ENCODE data around the gene IL22.
"Not testable (repeated sequence)": the region's sequence is repeated elsewhere in the genome, so short reads cannot be mapped to it uniquely, and the experiment has no call there.

IL22 gene

GRCh38 chr12:68231691-68232090 is 21.7 kb downstream of the IL22 start:
- DNase-seq (ENCODE audit: extremely low read depth in 1 of 2, low read depth in 1 of 2): no peak

- no peak for DNase-seq (ENCODE audit: extremely low read depth in 1 of 2, low read depth in 1 of 2)
Measured at GRCh38 chr12:68231229-68231628, 22.2 kb downstream of the IL22 start.

DNA sequence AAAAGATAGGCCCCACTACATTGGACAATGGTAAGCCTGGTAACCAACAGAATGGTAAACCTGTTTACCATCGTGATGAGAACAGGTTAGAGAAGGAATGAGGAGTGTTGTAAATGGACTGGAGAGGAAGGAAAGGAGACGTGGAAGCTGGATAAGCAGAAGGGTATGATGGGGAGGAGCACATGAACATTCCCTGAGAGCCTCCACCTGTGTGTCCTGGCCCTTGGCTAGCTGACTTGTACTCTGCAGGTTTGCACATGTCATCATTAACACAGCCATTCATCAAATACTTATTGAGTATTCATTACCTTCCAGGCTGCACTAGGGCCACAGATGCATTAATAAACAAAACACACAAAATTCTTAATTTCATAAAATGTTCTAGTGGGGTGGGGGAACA is 23.4 kb downstream of the IL22 start:
- no peak for DNase-seq (ENCODE audit: extremely low read depth in 1 of 2, low read depth in 1 of 2)

DNA sequence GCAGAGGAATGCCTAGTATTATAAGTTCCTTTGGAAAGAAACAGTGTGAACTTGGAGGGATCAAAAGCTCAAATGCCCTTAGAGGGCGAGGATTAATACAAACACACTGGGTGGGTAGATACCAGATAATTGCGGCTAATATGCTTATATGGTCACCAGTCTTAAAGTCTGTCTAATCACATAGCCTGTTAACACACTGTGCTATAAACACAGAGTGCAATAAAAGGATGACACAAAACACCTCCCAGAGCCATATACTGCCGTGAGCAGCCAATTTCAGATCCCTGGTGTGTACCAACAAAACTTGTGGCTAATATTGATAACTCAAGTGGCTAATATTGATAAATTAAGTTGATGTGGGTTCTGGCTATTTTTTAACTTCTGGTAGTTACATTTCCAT is 26.0 kb downstream of the IL22 start:
- DNase-seq (ENCODE audit: extremely low read depth in 1 of 2, low read depth in 1 of 2): no peak

GRCh38 chr12:68225576-68226476 is 27.6 kb downstream of the IL22 start, which contains the start of gene IL26:
Gene IL26, minus strand, starts transcription at chr12:68225810. Its CDS starts 54 bp downstream, at chr12:68225756.
- DNase-seq (ENCODE audit: extremely low read depth in 1 of 2, low read depth in 1 of 2): no peak

DNA sequence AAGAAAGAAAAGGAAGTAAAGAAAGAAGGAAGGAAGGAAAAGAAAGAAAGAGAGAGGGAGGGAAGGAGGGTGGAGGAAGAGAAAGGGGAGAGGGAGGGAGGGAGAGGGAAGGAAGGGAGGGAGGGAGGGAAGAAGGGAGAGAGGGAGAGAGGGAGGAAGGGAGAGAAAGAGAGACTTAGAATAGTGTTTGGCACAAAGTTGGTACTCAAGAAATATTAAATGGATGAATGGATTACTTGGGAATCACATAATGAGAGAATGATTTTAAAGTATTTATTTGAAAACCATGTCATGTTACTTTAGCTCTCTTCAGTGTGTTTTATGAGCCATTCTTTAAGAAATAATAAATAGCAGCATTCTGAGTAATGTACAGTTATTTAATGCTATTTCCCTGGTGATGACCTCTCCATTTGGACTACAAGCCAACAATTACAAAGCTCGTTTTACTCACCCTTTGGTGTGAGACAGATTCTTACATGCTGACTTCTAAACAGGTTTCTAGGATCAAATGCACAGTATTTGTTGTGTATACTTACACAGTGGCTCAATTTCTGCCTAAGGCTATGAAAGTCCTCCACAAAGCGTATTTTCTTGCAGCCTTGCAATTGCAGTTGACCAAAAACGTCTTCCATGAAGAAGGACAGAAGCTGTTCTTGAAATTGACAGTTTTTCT is 28.7 kb downstream of the IL22 start:
- no peak for DNase-seq (ENCODE audit: extremely low read depth in 1 of 2, low read depth in 1 of 2)

- DNase-seq (ENCODE audit: extremely low read depth in 1 of 2, low read depth in 1 of 2): peak; percentile 29 to 38
Measured at GRCh38 chr12:68223067-68223747, 30.2 kb downstream of the IL22 start.

- no peak for DNase-seq (ENCODE audit: extremely low read depth in 1 of 2, low read depth in 1 of 2)
Measured at GRCh38 chr12:68222326-68222725, 31.1 kb downstream of the IL22 start.

DNA sequence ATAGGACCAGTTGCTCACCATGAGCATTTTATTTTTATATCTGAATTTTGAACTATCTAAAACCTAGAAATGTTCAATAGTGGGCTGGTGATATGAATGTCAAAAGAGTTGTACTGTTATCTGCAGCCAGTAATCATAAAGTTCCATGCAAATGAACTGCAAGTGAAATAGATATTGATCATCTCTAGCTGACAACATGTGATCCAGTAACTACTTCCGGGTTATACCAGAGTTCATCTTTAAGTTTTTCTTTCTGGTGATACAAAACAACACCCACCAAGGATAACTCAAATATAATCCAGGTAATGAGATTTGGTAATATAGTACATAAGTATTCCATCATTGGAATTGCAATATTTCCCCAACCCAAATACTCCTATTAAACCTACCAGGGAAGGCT is 31.9 kb downstream of the IL22 start:
- DNase-seq (ENCODE audit: extremely low read depth in 1 of 2, low read depth in 1 of 2): no peak

- no peak for DNase-seq (ENCODE audit: extremely low read depth in 1 of 2, low read depth in 1 of 2)
Measured at GRCh38 chr12:68210875-68211274, 42.5 kb downstream of the IL22 start.

DNA sequence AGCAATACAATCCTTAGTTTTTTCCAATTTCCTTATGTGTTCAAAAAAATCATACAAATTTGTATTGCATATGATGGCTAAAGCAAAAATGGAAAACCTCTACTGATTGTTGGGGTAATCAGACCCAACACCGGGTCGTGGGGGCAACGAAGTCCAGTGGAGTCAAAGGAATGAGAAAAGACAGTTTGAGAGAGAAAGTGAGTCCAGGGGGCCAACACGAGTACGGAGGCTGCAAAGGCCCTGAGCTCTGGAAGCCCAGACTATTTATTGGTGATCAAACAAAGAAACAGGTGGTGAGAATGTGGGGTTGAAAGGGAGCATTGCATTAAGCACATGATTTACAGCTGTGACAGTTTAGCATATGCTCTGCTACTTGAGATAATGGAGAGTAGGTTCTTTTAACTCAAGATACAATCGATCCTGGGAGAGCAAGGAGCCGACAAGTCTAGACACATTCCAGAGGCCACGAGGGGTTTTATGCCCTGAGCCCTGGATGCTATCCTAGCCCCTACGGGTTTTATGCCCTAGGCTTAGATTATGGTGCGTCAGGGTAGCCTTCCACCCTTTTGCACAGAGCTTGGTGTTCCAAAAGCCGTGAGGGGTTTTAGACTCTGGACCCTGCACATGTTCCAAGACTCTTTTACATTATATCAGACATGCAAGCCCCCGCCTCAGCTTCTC is 44.2 kb downstream of the IL22 start:
- DNase-seq (ENCODE audit: extremely low read depth in 1 of 2, low read depth in 1 of 2): not testable (repeated sequence)

DNA sequence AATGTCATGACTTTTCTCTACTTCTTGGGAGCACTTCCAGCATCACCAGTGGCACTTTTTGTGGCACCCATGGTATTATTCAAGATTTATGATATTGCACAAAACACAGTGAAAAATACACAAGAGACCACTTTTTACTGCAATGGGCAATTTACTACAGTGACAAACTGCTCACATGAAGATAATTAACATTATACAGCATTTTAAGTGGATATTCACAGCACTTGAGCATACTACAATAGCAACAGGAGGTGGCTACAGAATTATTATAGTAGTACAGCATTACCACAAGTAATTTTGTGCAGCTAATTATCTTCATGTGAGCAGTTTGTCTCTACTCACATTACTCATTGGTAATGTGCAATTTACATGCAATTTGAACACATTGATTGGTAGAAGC is 46.1 kb downstream of the IL22 start:
- no peak for DNase-seq (ENCODE audit: extremely low read depth in 1 of 2, low read depth in 1 of 2)

GRCh38 chr12:68206446-68206845 is 47.0 kb downstream of the IL22 start:
- DNase-seq (ENCODE audit: extremely low read depth in 1 of 2, low read depth in 1 of 2): no peak

DNA sequence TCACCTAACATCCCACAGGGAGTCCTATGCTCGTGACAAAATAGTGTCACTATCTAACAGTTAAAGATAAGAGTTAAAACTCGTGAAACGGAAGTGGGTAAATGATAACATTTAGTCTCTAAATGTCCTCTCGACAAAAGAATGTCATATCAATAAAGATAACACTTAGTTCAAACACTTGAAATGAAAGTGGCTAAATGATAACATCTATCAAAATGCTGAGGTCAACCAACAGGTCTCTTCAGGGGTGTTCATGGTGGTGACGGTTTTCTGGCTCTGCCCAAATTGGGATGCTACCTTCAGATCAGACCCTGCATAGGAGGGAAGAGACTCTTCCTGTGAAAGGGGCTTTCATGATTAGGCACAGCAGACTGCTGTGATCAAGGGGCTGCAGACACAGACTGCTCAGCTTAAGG is 49.9 kb downstream of the IL22 start:
- DNase-seq (ENCODE audit: extremely low read depth in 1 of 2, low read depth in 1 of 2): no peak

GRCh38 chr12:68200854-68201253 is 52.5 kb downstream of the IL22 start:
- DNase-seq (ENCODE audit: extremely low read depth in 1 of 2, low read depth in 1 of 2): no peak

DNA sequence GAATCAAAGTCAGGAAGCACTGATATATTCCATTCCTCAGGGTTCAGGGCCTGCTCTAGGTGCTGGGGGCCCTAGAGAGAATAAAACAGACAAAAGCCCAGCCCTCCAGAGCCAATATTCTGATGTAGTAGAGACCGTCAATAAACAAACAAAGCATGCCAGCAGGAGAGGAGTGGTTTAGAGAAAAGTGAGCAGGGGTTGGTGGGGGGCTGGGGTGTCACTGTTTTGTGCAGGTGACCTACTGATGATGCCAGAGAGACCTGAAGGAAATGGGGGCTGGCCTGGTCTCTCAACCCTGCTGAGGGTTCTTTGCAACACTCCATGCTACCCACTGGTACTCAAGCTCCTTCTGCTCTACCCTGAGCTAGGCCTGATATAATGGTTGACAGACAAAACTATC is 54.3 kb downstream of the IL22 start:
- no peak for DNase-seq (ENCODE audit: extremely low read depth in 1 of 2, low read depth in 1 of 2)

DNA sequence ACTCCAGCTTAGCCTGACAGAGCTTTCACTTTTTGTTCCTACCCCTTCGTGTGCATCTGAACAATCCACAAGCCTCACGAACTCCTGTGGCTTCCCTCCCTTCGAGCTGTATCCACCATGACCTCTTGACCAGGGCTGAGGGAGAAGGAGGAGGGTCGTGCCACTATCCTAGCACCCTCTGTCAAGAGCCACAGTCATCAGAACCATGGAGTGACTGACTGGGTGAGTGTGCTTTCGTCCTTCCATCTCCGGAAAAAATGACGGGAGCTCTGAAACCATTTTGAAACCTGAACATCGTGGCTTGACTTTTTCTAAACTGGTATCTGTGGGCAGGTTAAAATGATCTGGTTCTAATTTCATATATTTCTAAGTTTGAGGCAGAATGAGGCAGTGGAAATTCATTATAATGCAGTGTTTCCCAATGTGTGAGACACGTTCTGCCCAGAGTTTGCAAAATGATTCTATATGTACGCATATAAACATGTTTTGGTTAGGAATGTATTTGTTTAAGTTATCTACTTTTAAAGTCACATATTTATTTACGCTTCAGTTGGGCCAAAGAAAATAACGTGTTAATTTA is 54.8 kb downstream of the IL22 start:
- no peak for DNase-seq (ENCODE audit: extremely low read depth in 1 of 2, low read depth in 1 of 2)
